Measurements from ENCODE around the gene PILRA. TPM values are rescaled to one million over a fixed set of nuclear protein-coding genes. Genes with fewer than 3 reads are reported as not detected.

Gene PILRA
- total and polyA plus RNA-seq, 2 of the 13 experiments (the other 11 are each of a cell fraction or from before 2014, with no cell fraction given): 0.13 to 1.3 TPM

- TF ChIP-seq CREM (IDR thresholded peaks at IDR 0.05) (peak; percentile 71), CREM (CRISPR knock-in tag; IDR thresholded peaks at IDR 0.05) (no peak), ZNF513 (CRISPR knock-in tag; conservative IDR thresholded peaks at IDR 0.05) (no peak), STAT6 (CRISPR knock-in tag; IDR thresholded peaks at IDR 0.05; ENCODE audit: borderline replicate concordance) (no peak), ZFP36 (IDR thresholded peaks at IDR 0.05; ENCODE audit: borderline replicate concordance, low read depth, low read length, partially characterized antibody) (no peak), ZNF670 (CRISPR knock-in tag; IDR thresholded peaks at IDR 0.05; ENCODE audit: borderline replicate concordance) (0 out of 2 replicates have a peak, but pooled peaks have one; percentile 33), ZNF24 (IDR thresholded peaks at IDR 0.05) (no peak), PHF20 (CRISPR knock-in tag; IDR thresholded peaks at IDR 0.05) (peak; percentile 45; the same call in 1 of the 2 replicates), HINFP (CRISPR knock-in tag; IDR thresholded peaks at IDR 0.05; ENCODE audit: low read depth) (no peak; the same call in 1 of the 2 replicates), RFXAP (CRISPR knock-in tag; IDR thresholded peaks at IDR 0.05; ENCODE audit: borderline replicate concordance) (no peak), MED8 (CRISPR knock-in tag; IDR thresholded peaks at IDR 0.05; ENCODE audit: insufficient replicate concordance) (peak; percentile 62), E2F1 (CRISPR knock-in tag; IDR thresholded peaks at IDR 0.05) (no peak), ATF1 (CRISPR knock-in tag; IDR thresholded peaks at IDR 0.05) (no peak), BRF2 (CRISPR knock-in tag; IDR thresholded peaks at IDR 0.05) (0 out of 2 replicates have a peak, but pooled peaks have one; percentile 38), NCOA2 (CRISPR knock-in tag; IDR thresholded peaks at IDR 0.05) (peak; percentile 79), MIXL1 (CRISPR knock-in tag; IDR thresholded peaks at IDR 0.05) (peak; percentile 72; the same call in 1 of the 2 replicates), SOX13 (IDR thresholded peaks at IDR 0.05) (peak; percentile 99), SOX13 (CRISPR knock-in tag; conservative IDR thresholded peaks at IDR 0.05 in 1 of 2, IDR thresholded peaks at IDR 0.05 in 1 of 2) (peak in 1 of 2 experiments; percentile 99; a peak in 2 of 4 replicates), MBNL3 (CRISPR knock-in tag; conservative IDR thresholded peaks at IDR 0.05) (no peak)
Observed at GRCh38 chr7:100444311-100445278, 71.3 kb downstream of the PILRA start (continued).

All from HepG2 (cell line).